ENCODE data around the gene FAAH. TPM values are rescaled to one million over a fixed set of nuclear protein-coding genes. Genes with fewer than 3 reads are reported as not detected.
A peak's percentile ranks its signal among the peaks of the same experiment; 100 is the strongest.

Gene FAAH
- total RNA-seq, 2 donors from 2014 or later = 2.2 to 2.4 TPM

GRCh38 chr1:46396441-46397398 lies 2.6 kb downstream of the FAAH start:
- intact Hi-C loops (cut with DNase I) = no loop called here

DNA sequence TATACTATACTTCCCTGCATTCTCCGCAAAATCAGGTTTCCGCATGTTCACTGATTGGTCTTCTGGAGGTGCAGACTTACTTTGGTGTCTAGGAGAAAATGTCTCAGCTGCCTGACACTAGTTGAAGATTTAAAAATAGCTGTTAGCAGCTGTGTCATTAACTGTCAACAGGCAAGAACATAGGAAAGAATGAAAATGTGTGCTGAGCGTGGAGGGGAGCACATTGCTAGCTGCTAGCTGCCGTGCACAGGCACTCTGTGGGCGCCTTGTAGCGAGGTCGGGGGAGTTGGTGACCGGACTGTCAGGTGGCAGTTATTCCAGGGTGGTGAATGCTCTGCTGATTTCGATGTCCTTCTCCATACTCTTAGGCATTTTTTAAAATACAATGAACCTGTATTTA lies 5.2 kb downstream of the FAAH start:
- intact Hi-C loops (cut with DNase I) = no loop called here
- no peak for DNase-seq (ENCODE audit: low spot score)

More at GRCh38 chr1:46396441-46397398, 2.6 kb downstream of the FAAH start:
- DNase-seq (ENCODE audit: low spot score) = no peak

GRCh38 chr1:46400421-46400820 lies 6.3 kb downstream of the FAAH start:
- no peak for DNase-seq (ENCODE audit: low spot score)
- intact Hi-C loops (cut with DNase I) = no loop called here

DNA sequence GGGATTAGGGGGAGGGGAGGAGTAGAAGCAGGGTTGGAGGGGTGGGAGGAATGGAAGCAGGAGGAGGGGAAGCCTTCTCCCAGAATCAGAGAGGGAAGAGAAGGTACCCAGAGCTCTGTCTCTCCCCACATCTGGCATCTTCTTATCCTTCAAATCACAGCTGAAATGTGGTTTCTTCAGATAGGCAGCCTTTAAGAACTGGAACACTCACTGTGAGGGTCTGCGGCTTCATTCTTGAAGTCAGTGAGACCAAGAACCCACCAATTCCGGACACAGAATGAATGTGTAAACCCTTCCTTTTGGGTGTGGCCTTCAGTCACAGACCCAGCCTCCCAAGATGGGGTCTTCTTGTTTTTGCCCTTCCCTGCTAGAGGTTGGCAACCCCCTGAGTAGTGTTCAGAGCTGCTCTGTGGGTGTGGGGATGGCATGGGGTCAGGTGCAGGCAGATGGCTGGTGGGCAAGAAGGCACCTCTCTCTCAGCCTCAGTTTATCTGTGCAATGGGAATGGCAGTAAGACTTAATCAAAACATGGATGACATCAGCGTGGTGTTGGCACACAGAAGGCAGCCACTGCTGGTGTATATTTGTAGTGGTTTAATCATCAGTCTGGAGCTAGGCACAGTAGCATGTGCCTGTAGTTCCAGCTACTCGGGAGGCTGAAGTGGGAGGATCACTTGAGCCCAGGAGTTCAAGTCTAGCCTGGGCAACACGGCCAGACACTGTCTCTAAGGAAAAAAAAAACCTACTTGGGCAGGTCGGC lies 7.2 kb downstream of the FAAH start:
- DNase-seq (ENCODE audit: low spot score) = no peak
- intact Hi-C loops (cut with DNase I) = no loop called here

GRCh38 chr1:46401964-46402626 lies 8.0 kb downstream of the FAAH start:
- DNase-seq (ENCODE audit: low spot score) = no peak
- intact Hi-C loops (cut with DNase I) = no loop called here

- DNase-seq (ENCODE audit: low spot score) = no peak
- intact Hi-C loops (cut with DNase I) = loop anchor here in 1 of 2 donors (1.0 kb wide), 1 partner anchor 123 kb away; no protein-coding TSS in a partner anchor
These were observed 9.8 kb downstream of the FAAH start for GRCh38 chr1:46403916-46404315.

DNA sequence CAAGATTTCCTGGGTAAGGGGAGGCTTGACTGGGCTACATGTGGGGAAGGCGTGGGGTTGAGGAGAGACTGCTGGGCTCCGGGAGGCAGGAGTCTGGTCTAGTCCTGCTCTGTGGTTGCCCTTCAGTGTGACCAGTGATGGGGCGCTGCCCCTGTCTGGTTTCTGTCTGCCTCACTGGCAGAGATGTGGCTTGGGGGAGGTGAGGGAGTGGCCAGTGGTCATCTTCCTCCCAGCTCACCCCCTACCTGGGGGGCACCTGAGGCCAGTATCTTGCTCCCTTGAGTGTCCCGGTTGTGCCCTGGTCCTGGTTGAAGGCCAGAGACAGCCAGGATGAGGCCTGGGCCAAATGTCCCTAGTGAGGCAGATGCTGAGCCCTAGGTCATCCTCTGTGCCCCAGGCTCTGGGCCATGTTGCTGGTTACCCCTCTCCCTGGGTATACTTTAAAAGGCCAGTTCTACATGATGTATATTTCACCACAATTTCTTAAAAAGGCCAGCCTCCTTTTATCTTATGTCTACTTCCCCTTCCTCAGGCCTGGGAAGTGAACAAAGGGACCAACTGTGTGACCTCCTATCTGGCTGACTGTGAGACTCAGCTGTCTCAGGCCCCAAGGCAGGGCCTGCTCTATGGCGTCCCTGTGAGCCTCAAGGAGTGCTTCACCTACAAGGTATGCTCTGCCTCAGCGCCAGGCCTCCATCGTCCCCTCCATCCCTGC lies 10.5 kb downstream of the FAAH start:
- intact Hi-C loops (cut with DNase I) = loop anchor here in 1 of 2 donors (1.0 kb wide), 1 partner anchor 123 kb away; no protein-coding TSS in a partner anchor
- DNase-seq (ENCODE audit: low spot score) = no peak

GRCh38 chr1:46405197-46405555 lies 11.1 kb downstream of the FAAH start:
- DNase-seq (ENCODE audit: low spot score) = no peak
- intact Hi-C loops (cut with DNase I) = no loop called here

DNA sequence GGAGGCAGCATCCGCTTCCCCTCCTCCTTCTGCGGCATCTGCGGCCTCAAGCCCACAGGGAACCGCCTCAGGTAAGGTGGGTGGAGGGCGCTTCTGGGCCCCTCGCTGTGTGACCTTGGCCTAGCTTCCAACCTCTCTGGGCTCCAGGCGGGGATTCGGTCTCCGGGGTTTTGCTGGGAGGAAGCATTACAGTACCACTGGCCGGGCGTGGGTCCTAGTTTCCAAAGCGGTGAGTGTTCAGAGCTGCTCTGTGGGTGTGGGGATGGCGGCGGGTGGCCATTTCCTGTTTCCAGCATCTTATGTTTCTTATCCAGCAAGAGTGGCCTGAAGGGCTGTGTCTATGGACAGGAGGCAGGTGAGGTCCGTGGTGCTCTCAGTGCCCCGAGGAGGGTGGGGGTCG lies 11.6 kb downstream of the FAAH start:
- DNase-seq (ENCODE audit: low spot score) = no peak
- intact Hi-C loops (cut with DNase I) = no loop called here

- intact Hi-C loops (cut with DNase I) = no loop called here
These were observed 12.9 kb downstream of the FAAH start for GRCh38 chr1:46406881-46407608.

GRCh38 chr1:46407636-46408035 lies 13.5 kb downstream of the FAAH start:
- DNase-seq (ENCODE audit: low spot score) = peak; percentile 73
- intact Hi-C loops (cut with DNase I) = no loop called here

More at GRCh38 chr1:46406881-46407608, 12.9 kb downstream of the FAAH start:
- no peak for DNase-seq (ENCODE audit: low spot score)

DNA sequence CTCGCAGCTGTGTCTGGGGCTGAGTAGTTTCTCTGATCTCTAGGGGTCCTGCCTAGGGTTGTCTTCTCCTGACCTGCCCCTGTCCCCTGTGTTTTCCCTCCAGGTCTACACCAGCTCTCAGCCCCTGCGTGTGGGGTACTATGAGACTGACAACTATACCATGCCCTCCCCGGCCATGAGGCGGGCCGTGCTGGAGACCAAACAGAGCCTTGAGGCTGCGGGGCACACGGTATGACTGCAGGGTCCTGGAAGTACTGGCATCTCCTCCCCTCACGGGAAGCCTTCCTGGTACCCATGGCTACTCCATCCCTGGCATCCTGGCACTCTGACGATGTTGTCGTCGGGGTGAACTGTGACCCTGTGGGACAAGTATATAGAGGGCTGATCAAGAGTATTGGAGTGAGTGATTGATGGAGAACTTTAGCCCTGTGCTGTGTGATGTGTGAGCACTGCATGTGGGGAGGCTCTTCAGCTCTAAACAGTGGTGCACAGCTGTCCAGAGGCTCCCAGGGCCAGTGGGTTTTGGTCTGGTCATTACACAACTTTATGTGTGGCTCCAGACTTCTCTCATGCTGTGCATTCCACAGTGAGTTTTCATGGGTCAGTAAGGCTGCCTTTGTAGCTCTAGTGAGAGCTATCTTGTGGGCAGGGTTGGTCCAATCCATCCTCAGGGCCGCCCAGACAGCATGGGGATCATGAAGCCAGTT lies 14.4 kb downstream of the FAAH start:
- DNase-seq (ENCODE audit: low spot score) = peak; percentile 66
- intact Hi-C loops (cut with DNase I) = no loop called here

DNA sequence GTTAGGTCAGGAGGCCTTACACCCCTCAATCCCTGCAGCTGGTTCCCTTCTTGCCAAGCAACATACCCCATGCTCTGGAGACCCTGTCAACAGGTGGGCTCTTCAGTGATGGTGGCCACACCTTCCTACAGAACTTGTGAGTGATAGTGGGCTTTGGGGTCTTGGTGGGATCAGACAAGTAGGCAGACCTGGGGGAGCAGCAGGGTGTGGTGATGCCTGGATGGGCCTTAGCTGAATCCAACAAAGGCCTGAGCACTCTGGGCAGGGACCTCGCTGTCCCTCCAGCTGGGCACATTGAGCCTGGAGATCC lies 14.9 kb downstream of the FAAH start:
- intact Hi-C loops (cut with DNase I) = no loop called here
- peak; percentile 58 for DNase-seq (ENCODE audit: low spot score)

- peak; percentile 87 for DNase-seq (ENCODE audit: low spot score)
- intact Hi-C loops (cut with DNase I) = no loop called here
These were observed 16.3 kb downstream of the FAAH start for GRCh38 chr1:46410156-46411009.

DNA sequence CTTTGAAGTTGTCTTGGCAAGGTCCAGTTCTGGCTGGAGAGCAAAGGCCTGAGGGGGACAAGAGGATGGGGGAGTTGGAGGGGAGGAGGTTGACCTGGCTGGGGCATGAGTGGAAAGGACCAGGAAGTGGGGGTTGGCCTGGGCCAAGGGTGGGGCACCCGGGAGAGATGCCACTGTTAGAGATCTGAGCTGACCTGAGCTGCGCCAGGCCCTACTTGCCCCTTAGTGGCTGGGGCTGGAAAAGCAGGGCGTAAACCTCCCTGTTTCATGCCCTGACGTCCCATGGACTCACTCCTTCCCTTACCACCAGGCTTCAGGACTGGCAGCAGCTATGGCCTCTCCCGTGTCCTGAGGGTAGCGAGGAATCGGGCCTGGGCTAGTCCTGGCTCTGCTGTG lies 16.9 kb downstream of the FAAH start:
- peak; percentile 75 for DNase-seq (ENCODE audit: low spot score)
- intact Hi-C loops (cut with DNase I) = no loop called here

DNA sequence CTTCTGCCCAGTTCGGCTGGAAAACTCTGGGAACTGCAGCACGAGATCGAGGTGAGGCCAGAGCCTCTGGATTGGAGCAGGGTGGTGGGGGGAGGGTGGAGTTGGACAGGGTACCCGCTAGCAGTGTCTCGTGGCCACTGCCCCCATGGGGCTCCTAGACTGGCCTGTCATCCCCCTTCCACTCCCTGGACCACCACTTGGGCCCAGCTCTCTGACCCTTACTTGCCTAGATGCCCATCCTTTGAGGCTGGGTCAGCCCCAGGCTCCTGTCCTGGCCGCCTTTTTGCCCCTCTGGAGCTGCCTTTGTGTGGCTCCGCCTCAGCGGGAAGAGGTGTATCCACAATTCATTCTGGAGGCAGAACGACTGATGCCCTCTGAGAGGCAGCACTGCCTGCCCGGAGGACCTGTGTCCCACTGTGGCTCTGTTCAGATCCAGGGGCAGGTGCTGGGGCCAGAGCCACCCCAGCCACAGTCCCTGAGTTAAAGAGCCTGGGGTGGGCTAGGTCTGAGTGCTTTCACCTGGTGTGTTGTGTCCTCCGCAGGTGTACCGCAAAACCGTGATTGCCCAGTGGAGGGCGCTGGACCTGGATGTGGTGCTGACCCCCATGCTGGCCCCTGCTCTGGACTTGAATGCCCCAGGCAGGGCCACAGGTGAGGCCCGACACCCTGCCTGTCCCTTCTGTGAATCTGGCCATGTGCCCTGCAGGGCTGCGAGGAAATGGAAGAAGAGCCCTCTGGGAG lies 17.7 kb downstream of the FAAH start:
- intact Hi-C loops (cut with DNase I) = no loop called here
- DNase-seq (ENCODE audit: low spot score) = peak; percentile 73
